COR-L47 (cell line): ENCODE data around the gene HSP90AB1.
A peak's percentile ranks its signal among the peaks of the same experiment; 100 is the strongest.

Experiments used
- DNase-seq: peaks from one replicate; lab custom pipeline; 2025; lab: John Stamatoyannopoulos, UW

Gene HSP90AB1

DNA sequence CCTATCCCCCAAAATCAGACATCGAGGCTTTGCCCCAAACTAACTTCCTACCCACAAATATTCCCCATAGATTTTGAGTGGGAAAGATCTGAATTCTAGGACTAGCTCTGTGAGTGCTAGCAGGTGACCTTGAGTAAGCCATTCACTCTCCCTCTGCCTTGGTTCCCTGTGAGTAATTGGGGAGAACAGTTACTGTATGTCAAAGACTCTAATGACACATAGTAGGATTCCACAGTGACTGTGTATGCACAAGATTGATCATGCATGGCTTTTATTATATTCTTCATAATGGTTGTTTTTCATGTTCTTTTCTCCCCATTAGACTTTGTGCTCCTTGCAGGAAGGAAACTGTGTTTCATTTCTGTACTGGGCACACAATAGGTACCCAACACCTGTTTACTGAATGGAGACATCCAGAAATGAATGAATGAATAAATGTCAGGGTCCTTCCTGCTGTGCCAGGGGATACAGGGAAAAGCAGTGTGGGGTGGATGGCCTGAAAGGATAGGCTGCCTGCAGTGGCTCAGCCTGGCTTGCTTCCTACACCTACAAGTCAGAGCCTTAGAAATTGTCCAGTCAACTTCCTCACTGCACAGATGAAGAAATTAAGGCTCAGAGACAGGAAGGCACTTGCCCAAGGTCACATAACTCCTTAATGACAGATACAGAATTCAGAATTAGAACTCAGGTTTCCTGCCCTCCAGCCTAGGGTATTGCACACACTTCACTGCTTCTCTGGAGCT is 22.4 kb downstream of the HSP90AB1 start:
- DNase-seq: no peak

DNA sequence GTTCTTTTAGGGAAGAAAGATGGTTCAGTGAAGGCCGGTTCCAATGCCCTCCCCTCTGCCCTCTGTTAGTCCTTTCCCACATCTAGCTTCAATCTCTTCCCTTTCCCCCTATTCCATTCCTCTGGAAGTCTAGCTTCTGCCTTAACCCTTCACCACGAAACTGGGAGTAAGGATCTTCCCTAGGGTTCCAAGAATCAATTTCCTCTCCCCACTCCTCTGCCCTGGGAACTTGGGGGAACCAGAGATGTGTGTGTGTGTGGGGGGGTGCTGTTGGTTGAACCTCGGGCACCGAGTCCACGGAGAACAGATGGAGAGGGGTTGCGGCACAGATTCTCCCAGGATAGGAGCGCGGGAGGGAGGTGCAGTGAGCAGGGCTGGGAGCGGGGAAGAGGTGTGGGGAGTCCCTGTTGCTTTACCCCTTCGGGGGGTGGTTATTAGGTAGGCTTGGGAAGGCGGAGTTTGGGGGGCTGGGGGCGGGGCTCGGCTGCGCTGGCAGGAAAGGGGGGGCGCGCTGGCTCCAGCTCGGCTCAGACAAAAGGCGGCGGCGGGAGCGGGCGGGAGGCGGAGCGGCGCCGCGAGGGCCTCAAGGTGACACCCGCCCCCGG is 23.1 kb downstream of the HSP90AB1 start, which contains the start of gene TMEM151B:
Gene TMEM151B (plus strand): TSS at position 530 of the 605 bp plus-strand sequence. CDS start 293 bp downstream, outside the sequence.
- DNase-seq: peak; percentile 19

DNA sequence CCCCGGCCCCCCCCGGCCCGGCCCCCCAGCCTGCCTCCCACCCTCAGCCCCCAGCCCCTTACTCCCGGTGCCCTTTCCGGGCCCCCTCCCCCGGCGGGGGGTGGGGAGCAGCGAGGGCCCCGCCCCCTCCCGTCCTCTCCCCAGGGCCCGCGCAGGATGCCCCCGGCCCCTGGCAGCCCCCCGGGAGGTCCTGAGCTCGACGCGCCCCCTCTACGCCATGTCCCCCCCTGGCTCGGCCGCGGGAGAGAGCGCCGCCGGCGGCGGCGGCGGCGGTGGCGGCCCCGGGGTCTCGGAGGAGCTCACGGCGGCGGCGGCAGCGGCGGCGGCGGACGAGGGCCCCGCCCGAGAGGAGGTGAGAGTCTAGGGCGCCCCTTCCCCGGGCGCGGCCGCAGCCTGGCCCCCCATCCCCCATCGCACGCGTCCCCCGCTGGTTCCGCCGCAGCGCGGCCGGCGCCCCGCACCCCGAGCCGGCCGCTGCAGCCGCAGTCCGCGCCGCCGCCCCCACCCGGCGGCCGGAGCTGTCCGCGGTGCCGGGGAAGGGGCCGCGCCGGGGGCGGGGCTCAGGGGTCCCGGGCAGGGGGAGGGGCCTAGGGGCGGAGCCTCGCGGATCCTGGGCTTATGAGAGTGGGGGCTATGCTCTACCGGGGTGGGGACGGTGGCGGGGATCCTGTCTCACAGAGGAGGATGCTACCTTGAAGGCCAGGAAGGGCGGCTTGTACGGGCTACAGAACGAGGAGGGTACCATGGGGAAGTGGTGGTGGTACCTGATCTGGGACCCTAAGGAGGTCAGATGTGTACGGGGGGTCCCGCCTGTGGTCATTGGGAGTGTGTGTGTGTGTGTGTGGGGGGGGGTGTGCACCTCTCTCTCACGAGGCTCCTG is 23.9 kb downstream of the HSP90AB1 start:
- DNase-seq: peak; percentile 46

DNA sequence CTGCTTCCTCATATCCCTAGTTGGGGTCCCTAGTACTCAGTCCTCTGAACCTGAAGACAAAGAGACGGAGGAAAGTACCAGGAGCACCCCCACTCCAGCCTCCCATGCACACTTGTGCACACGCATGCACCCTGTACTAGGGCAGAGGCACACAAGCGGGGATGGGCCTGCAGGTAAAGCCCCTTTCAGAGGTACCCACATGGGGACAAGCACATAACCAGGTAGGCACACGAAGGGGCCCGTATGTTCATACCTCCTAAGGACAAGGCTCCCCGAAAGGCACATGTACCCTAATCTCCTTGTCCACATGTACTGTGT is 24.5 kb downstream of the HSP90AB1 start:
- DNase-seq: no peak

DNA sequence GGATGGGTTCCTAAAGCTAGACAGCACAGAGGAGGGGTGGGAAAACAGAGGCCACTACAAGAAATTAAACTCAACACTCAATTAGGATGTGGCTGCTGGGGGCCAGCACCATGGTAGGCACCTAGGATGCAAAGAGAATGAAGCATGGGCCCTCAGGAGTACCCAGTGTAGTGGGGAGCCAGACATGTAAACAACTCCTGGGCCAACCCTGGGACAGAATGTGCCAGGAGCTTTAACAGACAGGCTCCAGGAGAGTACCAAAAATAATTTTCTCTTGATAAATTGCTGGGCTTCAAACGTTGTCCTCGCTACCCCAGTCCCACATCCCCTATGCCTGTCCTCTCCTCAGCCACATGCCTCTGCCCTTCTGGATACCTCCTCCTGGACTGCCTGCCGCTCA is 25.0 kb downstream of the HSP90AB1 start:
- no peak for DNase-seq

DNA sequence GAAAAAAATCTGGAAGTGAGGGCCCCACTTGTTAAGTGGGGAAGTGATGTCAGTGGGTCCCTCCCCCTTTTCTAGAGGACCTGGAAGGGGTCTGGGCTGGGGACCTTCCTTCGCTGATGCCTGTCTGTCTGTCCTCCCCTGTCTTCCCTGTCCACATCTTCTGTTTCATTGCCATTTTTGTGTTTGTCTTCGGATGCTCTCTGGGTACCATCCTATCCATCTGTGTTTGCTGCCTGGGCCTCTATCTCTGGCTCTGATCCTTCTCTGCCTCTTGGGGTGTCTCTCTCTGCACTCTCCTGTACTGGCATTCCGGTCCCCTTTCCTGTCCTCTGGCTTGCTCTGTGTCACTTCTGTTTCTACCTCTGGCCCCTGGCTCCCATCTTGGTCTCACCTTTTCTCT is 25.6 kb downstream of the HSP90AB1 start:
- DNase-seq: no peak

DNA sequence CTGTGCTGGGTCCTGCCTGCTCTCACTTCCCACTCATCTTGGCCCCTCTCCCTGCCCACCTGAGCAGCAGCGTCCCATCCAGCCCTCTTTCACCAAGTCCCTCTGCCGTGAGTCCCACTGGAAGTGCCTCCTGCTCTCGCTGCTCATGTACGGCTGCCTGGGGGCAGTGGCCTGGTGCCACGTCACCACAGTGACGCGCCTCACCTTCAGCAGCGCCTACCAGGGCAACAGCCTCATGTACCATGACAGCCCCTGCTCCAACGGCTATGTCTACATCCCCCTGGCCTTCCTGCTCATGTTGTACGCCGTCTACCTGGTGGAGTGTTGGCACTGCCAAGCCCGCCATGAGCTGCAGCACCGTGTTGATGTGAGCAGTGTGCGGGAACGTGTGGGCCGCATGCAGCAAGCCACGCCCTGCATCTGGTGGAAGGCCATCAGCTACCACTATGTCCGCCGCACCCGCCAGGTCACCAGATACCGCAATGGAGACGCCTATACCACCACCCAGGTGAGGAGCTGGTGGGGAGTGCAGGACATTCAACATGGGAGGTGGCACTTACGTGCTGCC is 26.2 kb downstream of the HSP90AB1 start:
- no peak for DNase-seq

DNA sequence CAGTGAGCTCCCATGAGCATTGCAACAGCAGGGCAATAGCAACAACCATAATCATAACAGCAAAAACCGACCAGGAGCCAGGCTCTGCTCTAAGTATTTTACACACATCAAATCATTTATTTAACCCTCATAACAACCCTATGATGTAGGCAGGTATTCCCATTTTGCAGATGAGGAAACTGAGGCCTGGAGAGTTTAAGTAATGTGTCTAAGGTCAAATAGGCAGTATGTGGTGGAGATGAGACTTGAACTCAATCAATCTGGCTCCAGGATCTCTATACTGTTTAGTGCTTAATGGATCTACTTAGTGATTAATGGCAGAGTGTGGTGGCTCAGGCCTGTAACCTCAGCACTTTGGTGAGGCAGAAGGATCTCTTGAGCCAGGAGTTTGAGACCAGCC is 26.7 kb downstream of the HSP90AB1 start:
- DNase-seq: no peak

DNA sequence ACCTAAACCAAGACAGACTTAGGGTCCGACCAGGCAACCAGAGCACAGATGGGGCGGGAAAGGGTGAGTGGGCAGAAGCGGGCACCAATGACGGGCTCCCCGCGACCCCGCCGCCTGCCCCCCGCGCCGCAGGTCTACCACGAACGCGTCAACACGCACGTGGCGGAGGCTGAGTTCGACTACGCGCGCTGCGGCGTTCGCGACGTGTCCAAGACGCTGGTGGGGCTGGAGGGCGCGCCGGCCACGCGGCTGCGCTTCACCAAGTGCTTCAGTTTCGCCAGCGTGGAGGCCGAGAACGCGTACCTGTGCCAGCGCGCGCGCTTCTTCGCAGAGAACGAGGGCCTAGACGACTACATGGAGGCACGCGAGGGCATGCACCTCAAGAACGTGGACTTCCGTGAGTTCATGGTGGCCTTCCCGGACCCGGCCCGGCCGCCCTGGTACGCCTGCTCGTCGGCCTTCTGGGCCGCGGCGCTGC is 28.4 kb downstream of the HSP90AB1 start:
- no peak for DNase-seq

DNA sequence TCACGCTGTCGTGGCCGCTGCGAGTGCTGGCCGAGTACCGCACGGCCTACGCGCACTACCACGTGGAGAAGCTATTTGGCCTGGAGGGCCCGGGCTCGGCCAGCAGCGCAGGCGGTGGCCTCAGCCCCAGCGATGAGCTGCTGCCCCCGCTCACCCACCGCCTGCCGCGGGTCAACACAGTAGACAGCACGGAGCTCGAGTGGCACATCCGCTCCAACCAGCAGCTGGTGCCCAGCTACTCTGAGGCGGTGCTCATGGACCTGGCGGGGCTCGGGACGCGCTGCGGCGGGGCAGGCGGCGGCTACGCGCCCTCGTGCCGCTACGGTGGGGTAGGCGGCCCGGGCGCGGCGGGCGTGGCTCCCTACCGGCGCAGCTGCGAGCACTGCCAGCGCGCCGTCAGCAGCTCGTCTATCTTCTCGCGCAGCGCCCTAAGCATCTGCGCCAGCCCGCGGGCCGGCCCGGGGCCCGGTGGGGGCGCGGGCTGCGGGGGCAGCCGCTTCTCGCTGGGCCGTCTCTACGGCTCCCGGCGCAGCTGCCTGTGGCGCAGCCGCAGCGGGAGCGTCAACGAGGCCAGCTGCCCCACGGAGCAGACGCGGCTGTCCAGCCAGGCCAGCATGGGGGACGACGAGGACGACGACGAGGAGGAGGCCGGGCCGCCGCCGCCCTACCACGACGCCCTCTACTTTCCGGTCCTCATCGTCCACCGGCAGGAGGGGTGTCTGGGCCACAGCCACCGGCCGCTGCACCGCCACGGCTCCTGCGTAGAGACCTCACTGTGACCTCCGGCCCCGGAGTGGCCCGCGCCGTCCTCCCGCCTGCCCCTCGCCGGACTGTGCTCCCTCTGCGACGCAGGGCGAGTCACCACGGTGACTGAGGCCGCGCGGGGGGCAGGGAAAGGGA is 29.1 kb downstream of the HSP90AB1 start:
- no peak for DNase-seq

DNA sequence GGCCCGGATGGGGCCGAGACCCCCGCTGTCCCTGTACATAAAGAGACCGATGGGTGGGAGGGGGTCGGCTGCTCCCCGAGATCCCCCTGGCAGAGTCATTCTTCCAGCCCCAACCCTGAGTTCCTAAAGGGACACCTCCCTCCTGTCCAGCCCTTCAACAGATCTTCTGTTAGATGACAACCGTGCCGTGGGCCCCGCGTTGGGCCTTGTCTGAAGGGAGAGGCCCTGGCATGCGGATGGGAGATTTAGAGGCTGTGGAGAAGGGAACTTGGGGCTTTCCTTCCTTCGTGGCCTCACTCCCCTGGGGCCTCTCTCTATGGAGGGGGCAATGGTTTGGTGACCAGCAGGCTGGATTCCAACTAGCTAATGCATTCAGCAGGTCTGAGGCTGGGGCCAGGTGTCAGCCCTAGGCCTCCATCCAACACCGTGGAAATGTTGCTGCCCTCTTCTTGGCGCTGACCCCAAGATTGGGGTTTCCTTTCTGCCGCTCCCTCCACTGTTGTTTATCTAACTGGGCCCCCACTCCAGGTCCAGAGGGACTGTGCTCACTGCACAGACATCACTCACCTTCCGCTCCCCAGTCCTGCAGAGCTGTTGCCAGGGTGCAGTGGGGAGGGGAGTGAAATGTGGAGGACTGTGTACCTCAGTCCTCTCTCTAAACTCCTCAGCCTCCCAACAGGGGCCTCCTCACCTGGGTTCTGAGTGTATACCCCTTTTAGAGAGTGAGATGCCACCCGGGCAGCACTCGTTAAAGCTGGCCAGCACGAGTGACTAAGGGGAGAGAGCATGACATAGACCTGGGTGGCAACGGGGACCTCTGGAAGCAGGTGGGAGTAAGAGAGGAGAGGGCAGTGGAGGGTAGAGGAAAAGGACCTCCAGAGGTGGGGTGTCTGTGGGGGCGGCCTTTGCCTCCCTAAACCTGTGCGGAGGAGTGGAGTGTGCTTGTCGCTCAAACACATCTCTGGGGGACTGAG is 30.1 kb downstream of the HSP90AB1 start:
- no peak for DNase-seq

DNA sequence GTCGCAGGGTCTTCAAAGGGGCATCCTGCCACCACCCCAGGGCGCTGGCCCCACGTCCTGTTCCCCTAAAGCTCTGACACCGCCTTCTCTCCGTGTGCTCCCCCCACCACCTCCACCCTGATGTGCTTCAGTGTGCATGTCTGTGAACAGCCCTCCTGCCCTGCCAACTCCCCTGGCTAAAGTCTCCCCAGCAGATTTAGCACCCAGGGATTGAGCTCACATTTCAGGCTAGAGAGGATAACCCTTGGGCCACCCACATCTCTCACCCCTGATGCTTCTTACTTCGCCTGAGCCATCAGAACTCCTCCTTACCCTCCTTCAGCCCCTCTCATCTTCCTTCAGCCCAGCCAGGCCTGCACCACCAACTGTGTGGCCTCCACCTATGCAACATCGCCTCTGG is 30.9 kb downstream of the HSP90AB1 start:
- DNase-seq: no peak

DNA sequence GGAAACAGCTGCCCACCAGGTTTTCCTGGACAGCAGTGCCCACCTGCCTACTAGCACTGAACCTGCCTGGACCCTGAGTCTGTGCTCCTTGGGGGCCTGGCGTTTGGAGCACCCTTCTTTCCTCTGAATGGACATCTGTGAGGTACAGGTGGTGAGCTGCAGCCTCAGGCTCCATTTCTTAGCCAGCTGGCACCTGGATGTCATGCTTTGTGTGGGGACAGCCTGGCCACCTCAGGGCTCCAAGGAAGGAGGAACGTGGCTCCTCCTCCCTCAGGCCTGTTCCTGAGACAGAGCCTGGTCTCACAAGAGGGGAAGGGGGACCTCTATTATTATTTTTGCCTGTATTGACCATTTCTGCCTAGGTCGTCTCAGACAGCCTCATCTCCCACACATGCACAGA is 31.4 kb downstream of the HSP90AB1 start:
- DNase-seq: no peak

DNA sequence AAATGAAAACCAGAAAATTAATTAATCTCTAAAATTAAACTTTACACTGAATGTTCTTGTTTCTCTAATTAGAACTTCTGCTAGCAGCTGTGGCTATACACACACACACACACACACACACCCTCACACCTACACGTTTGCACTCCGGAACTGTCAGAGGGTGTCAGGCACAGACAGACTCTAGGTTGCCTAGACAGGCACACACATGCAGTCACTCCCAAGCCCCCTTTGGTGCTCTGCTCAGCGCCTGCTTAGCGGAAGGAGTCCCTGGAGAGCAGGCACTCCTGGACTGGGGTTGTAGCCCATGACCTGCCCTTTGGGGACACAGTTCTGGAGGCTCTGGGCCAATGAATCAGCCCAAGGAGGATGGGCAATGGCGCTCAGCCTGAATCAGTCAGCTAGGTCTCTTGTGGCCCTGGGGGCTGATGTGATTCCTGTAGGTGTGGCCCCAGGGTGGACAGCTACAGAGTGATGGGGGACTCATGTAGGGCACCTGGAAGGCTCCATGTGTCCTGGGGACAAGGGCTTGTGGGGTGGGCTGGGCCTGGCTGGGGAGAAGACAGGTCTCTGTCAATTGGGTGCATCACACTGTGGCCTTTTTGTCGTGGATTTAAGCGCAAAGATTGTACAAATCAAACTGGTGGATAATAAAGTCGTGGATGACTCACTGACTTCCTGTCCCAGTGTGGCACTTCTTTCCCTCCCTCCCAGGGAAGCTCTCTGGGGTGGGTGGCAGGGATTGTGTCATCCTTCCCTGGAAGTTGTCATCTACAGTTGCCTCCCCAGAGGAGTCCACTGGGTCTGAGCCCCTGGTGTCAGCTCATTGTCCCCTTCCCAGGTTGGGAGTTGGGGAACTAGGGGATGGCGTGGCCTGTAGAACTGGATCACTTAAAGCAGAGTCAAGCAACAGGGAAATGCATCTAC is 32.1 kb downstream of the HSP90AB1 start:
- no peak for DNase-seq

DNA sequence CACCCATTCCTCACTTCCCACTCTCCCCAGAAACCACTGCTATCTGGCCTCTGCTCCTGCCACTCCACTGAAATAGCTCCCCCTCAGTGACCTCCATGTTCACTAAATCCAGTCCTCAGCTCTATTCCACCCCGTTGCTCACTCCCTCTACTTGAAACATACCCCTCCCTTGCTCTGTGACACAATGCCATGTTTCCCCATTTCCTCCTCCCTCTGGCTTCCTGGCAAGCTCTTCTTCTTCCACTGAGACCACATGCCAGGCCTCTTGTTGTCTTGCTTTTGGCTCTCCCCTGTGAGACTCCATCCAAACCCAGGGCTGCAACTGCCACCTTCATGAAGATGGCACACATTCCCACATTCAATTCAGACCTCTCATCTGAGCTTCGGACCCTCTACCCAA is 37.2 kb downstream of the HSP90AB1 start:
- DNase-seq: no peak

DNA sequence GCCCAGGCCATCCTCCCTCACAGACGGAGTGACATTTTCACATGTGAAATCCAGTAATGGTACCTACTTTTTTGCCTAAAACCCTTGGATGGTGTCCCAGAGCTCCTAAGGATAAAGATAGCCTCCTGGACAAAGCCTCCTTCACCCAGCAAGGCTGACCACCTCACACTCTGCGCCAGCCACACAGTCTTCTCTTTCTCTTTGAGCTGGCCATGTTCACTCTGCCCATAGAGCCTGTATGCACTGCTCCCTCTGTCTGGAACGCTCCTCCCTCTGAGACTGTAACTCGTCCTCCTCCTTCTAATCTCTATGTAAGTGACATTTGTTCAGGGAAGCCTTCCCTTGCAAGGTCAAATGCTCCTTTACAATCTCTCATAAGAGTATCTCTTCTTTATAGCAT is 38.0 kb downstream of the HSP90AB1 start:
- no peak for DNase-seq

DNA sequence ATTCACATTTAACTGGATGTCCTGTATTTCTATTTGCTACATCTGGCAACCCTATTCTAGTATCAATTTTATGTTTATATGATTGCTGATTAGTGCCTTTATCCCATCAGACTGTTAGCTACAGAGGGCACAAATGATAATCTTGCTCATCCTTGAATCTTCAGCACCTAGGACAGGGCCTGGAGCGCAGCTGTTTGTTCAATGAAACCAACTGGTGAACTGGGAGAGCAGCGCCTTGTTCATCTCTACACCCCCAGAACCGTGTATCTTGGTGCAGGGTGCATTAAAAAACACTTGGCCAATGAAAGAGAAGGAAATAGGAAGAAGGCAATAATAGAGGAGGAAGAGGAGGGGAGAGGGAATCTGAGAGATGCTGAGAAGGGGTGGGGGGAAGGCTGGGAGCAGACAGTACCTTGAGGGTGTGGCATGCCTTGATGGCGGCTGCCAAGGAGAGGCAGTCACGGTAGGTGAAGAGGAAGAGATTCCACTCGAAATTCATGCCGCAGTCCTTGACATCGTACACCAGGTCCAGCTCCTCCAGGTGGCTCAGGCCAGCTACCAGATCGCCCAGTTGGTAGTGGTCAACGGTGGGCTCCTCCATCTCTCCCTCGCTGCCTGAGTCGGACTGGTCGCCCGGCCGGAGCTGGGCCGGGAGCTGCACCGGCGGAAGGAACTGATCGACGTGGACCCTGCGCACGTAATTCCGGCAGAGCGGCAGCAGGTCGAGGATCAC is 38.8 kb downstream of the HSP90AB1 start:
- no peak for DNase-seq

DNA sequence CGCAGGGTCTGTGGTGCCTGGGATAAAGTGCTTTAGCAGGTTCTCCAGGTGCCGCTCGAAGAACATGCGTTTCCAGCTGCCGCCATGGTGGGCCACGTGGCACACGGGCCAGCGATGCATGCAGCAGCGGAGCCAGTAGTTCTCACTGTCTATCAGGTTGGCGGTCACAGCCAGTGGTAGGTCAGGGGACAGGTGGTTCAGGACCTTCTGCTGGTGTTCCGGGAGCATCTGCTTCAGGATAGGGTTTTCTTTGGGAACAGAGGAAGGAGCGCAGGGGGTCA is 39.3 kb downstream of the HSP90AB1 start:
- no peak for DNase-seq

DNA sequence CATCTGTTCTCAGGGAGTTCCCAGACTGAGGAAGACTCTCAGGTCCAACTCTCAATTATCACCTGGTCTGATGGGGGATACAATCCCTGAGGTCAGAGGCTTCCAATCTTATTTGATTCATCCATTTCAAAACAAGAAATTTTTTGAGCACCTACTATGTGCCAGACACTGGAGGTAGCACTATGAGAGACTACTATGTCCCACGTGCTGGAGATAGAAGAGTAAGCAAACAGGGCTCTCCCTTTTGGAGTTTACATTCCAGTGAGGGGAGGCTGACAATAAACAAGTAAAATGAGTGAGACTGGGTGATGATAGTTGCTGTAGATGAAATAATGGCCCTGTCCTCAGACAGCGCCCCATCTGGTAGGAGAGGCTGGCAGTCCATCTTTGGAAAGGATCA is 39.8 kb downstream of the HSP90AB1 start:
- DNase-seq: no peak
